ENCODE measurements around the gene REELD1. TPM values are rescaled to one million over a fixed set of nuclear protein-coding genes. Genes with fewer than 3 reads are reported as not detected.

Gene REELD1
- total RNA-seq, 4 donors from 2014 or later, result 0.27 to 1.4 TPM; not detected in 2

GRCh38 chr4:146271466-146271865 lies 57.1 kb downstream of the REELD1 start:
- WGBS, 2 donors (ENCODE audit: low coverage in 1 of 2), result 93 to 100% methylated on average over 3 of the region's 3 CpGs
- Histone ChIP-seq H3K27ac (no peak overlapping the region), H3K9me3 (no peaks in the 10 kb centered on the region), H3K4me3 (no peak overlapping the region), H3K4me1 (no peaks in the 10 kb centered on the region), H3K36me3 (no peaks in the 10 kb centered on the region), H3K27me3 (no peaks in the 10 kb centered on the region)
- no peak for DNase-seq
- in situ Hi-C loops (cut with MboI; ENCODE audit: low pct_ligation_motif_present in 1 of 4, low pct_unique_long_range_greater_than_20kb in 1 of 4, low sequenced_read_pairs in 3 of 4), result no loop called here
- TF ChIP-seq POLR2AphosphoS5 (IDR thresholded peaks at IDR 0.05), result no peak
- no peak for TF ChIP-seq CTCF (IDR thresholded peaks at IDR 0.05)
- intact Hi-C loops (cut with DNase I; ENCODE audit: low total_unique reads), result no loop called here

GRCh38 chr4:146273204-146273901 lies 59.0 kb downstream of the REELD1 start:
- 56 to 93% methylated on average over 2 to 5 of the region's 5 CpGs for WGBS, 2 donors (ENCODE audit: low coverage in 1 of 2)
- intact Hi-C loops (cut with DNase I; ENCODE audit: low total_unique reads), result no loop called here
- no peaks in the 10 kb centered on the region for H3K27me3 ChIP-seq

GRCh38 chr4:146274774-146275173 lies 60.4 kb downstream of the REELD1 start:
- intact Hi-C loops (cut with DNase I; ENCODE audit: low total_unique reads) (no loop called here), in situ Hi-C loops (cut with MboI; ENCODE audit: low pct_ligation_motif_present in 1 of 4, low pct_unique_long_range_greater_than_20kb in 1 of 4, low sequenced_read_pairs in 3 of 4) (no loop called here)
- H3K27me3 ChIP-seq, result no peaks in the 10 kb centered on the region
- no peak for TF ChIP-seq EP300 (IDR thresholded peaks at IDR 0.05; ENCODE audit: low read depth)
- TF ChIP-seq CTCF (IDR thresholded peaks at IDR 0.05), result no peak
- no peak for TF ChIP-seq POLR2A (IDR thresholded peaks at IDR 0.05)
- no peak for TF ChIP-seq POLR2AphosphoS5 (IDR thresholded peaks at IDR 0.05)
- no peaks in the 10 kb centered on the region for H3K4me1 ChIP-seq
- WGBS, 2 donors (ENCODE audit: low coverage in 1 of 2), result 100% methylated on average over 1 of the region's 1 CpG
- no peaks in the 10 kb centered on the region for H3K36me3 ChIP-seq
- no peak for DNase-seq
- H3K27ac ChIP-seq, result no peak overlapping the region
- H3K4me3 ChIP-seq, result no peak overlapping the region
- H3K9me3 ChIP-seq, result no peaks in the 10 kb centered on the region

More at GRCh38 chr4:146273204-146273901, 59.0 kb downstream of the REELD1 start:
- no peaks in the 10 kb centered on the region for H3K4me1 ChIP-seq
- no peaks in the 10 kb centered on the region for H3K9me3 ChIP-seq
- in situ Hi-C loops (cut with MboI; ENCODE audit: low pct_ligation_motif_present in 1 of 4, low pct_unique_long_range_greater_than_20kb in 1 of 4, low sequenced_read_pairs in 3 of 4), result no loop called here
- no peak overlapping the region for H3K27ac ChIP-seq
- H3K4me3 ChIP-seq, result no peak overlapping the region
- no peak for DNase-seq
- TF ChIP-seq EP300 (IDR thresholded peaks at IDR 0.05; ENCODE audit: low read depth) (no peak), POLR2A (IDR thresholded peaks at IDR 0.05) (no peak), POLR2AphosphoS5 (IDR thresholded peaks at IDR 0.05) (no peak), CTCF (IDR thresholded peaks at IDR 0.05) (no peak)
- H3K36me3 ChIP-seq, result no peaks in the 10 kb centered on the region

GRCh38 chr4:146275370-146275769 lies 61.0 kb downstream of the REELD1 start:
- Histone ChIP-seq H3K27ac (no peak overlapping the region), H3K9me3 (no peaks in the 10 kb centered on the region), H3K36me3 (no peaks in the 10 kb centered on the region), H3K4me1 (no peaks in the 10 kb centered on the region), H3K4me3 (no peak overlapping the region), H3K27me3 (no peaks in the 10 kb centered on the region)
- intact Hi-C loops (cut with DNase I; ENCODE audit: low total_unique reads) (no loop called here), in situ Hi-C loops (cut with MboI; ENCODE audit: low pct_ligation_motif_present in 1 of 4, low pct_unique_long_range_greater_than_20kb in 1 of 4, low sequenced_read_pairs in 3 of 4) (no loop called here)
- TF ChIP-seq POLR2AphosphoS5 (IDR thresholded peaks at IDR 0.05), result no peak
- TF ChIP-seq POLR2A (IDR thresholded peaks at IDR 0.05), result no peak
- TF ChIP-seq CTCF (IDR thresholded peaks at IDR 0.05), result no peak
- no peak for TF ChIP-seq EP300 (IDR thresholded peaks at IDR 0.05; ENCODE audit: low read depth)
- no peak for DNase-seq
